K562 treated with DMSO at 1 percent for 12 hours (cell line): ENCODE measurements around the gene MYLIP. TPM values are rescaled to one million over a fixed set of nuclear protein-coding genes. Genes with fewer than 3 reads are reported as not detected.

ENCODE experiments used
- total RNA-seq: library from RNA; unstranded; fragments of 300-600 nt; gene quantifications from 2 replicates; pipeline ENCODE4 v1.2.3, GENCODE V29; 2022; ENCODE audit not compliant: insufficient read depth

Gene MYLIP
- total RNA-seq, result 28.7 and 60.2 TPM in 2 replicates

GRCh38 chr6:16128759-16129622 is at the start of gene MYLIP:
Gene MYLIP, plus strand, starts transcription at chr6:16129086. Its CDS starts 237 bp downstream, at chr6:16129323.

Other genes with a start within 250 kb of the MYLIP start
- 99.2 and 106 TPM in 2 replicates for gene GMPR, start 109.5 kb downstream of the MYLIP start, total RNA-seq